IgD-negative memory B cell (primary cell): ENCODE measurements around the gene PHACTR1. TPM values are rescaled to one million over a fixed set of nuclear protein-coding genes. Genes with fewer than 3 reads are reported as not detected.
"Not testable (repeated sequence)": the region's sequence is repeated elsewhere in the genome, so short reads cannot be mapped to it uniquely, and the experiment has no call there.

Experiments
- H3K27ac Mint-ChIP-seq, 3 donors: one replicate each; pipeline ENCODE4 v1.8.0; 2020 to 2022; ENCODE audit warnings: mild to moderate bottlenecking in 3 of 3, mixed read lengths in 3 of 3, moderate library complexity in 1 of 3
- H3K27me3 Mint-ChIP-seq: one replicate; pipeline ENCODE4 v1.8.0; 2021; ENCODE audit warnings: mixed read lengths
- H3K36me3 Mint-ChIP-seq: one replicate; pipeline ENCODE4 v1.8.0; 2020; ENCODE audit warnings: mild to moderate bottlenecking, mixed read lengths
- H3K4me1 Mint-ChIP-seq, 3 donors: one replicate each; pipeline ENCODE4 v1.8.0; 2020 to 2022; ENCODE audit warnings: mixed read lengths in 3 of 3, mild to moderate bottlenecking in 1 of 3
- H3K4me3 Mint-ChIP-seq, 4 donors: one replicate each; pipeline ENCODE4 v1.8.0; 2020 to 2022; ENCODE audit warnings: mild to moderate bottlenecking in 4 of 4, mixed read lengths in 4 of 4, moderate library complexity in 3 of 4
- H3K9me3 Mint-ChIP-seq, 3 donors: one replicate each; pipeline ENCODE4 v1.8.0; 2020 to 2021; ENCODE audit warnings: mixed read lengths in 3 of 3, mild to moderate bottlenecking in 1 of 3
- polyA plus RNA-seq: library from polyadenylated mRNA; unstranded; fragments of 300-500 nt; fragmentation: Illumina TruSeq; gene quantifications from one replicate; pipeline ENCODE4 v1.2.3, GENCODE V29; 2021

The PHACTR1 gene
- polyA plus RNA-seq, 1 donor from 2014 or later: 12.8 TPM

GRCh38 chr6:12725263-12725662, 8.7 kb downstream of the PHACTR1 start:
- H3K4me3 Mint-ChIP-seq: no peak overlapping the region
- peaks cover 0 to 1% (median 0%) of the 10 kb centered on the region in 3 donors for H3K9me3 Mint-ChIP-seq
- H3K27ac Mint-ChIP-seq: no peak overlapping the region
- no peaks in the 10 kb centered on the region for H3K4me1 Mint-ChIP-seq
- no peaks in the 10 kb centered on the region for H3K27me3 Mint-ChIP-seq
- no peaks in the 10 kb centered on the region for H3K36me3 Mint-ChIP-seq

- Mint-ChIP-seq H3K4me3 (no peak overlapping the region), H3K4me1 (no peaks in the 10 kb centered on the region), H3K27me3 (peaks cover 2% of the 10 kb centered on the region), H3K36me3 (no peaks in the 10 kb centered on the region), H3K27ac (no peak overlapping the region), H3K9me3 (peaks cover 0 to under 1% (median 0%) of the 10 kb centered on the region in 3 donors)
These were observed 12.9 kb downstream of the PHACTR1 start for GRCh38 chr6:12729467-12729866.

- not testable (repeated sequence) for H3K9me3 Mint-ChIP-seq, H3K27me3 Mint-ChIP-seq, H3K36me3 Mint-ChIP-seq, H3K27ac Mint-ChIP-seq, H3K4me1 Mint-ChIP-seq, H3K4me3 Mint-ChIP-seq
These were observed 14.2 kb downstream of the PHACTR1 start for GRCh38 chr6:12730809-12731208.

GRCh38 chr6:12733876-12734275, 17.3 kb downstream of the PHACTR1 start:
- no peak overlapping the region for H3K4me3 Mint-ChIP-seq
- no peaks in the 10 kb centered on the region for H3K4me1 Mint-ChIP-seq
- peaks cover 6 to 7% (median 6%) of the 10 kb centered on the region in 3 donors for H3K9me3 Mint-ChIP-seq
- no peak overlapping the region for H3K27ac Mint-ChIP-seq
- no peaks in the 10 kb centered on the region for H3K36me3 Mint-ChIP-seq
- peaks cover 2% of the 10 kb centered on the region for H3K27me3 Mint-ChIP-seq

GRCh38 chr6:12735786-12736185, 19.2 kb downstream of the PHACTR1 start:
- H3K27ac Mint-ChIP-seq: no peak overlapping the region
- H3K4me3 Mint-ChIP-seq: no peak overlapping the region
- H3K27me3 Mint-ChIP-seq: peaks cover 2% of the 10 kb centered on the region
- no peaks in the 10 kb centered on the region for H3K4me1 Mint-ChIP-seq
- no peaks in the 10 kb centered on the region for H3K36me3 Mint-ChIP-seq
- peaks cover 6 to 7% (median 6%) of the 10 kb centered on the region in 3 donors for H3K9me3 Mint-ChIP-seq

- peaks cover 4 to 20% (median 14%) of the 10 kb centered on the region in 3 donors for H3K9me3 Mint-ChIP-seq
- peaks cover 38% of the 10 kb centered on the region for H3K27me3 Mint-ChIP-seq
- H3K36me3 Mint-ChIP-seq: peaks cover 4% of the 10 kb centered on the region
- H3K27ac Mint-ChIP-seq: no peak overlapping the region
- H3K4me1 Mint-ChIP-seq: no peaks in the 10 kb centered on the region
- no peak overlapping the region for H3K4me3 Mint-ChIP-seq
These were observed 31.8 kb downstream of the PHACTR1 start for GRCh38 chr6:12748411-12748810.

GRCh38 chr6:12748815-12749521, 32.4 kb downstream of the PHACTR1 start:
- peaks cover 38% of the 10 kb centered on the region for H3K27me3 Mint-ChIP-seq
- H3K4me1 Mint-ChIP-seq: no peaks in the 10 kb centered on the region
- peaks cover 4 to 20% (median 14%) of the 10 kb centered on the region in 3 donors for H3K9me3 Mint-ChIP-seq
- peaks cover 4% of the 10 kb centered on the region for H3K36me3 Mint-ChIP-seq
- no peak overlapping the region for H3K27ac Mint-ChIP-seq
- H3K4me3 Mint-ChIP-seq: no peak overlapping the region

GRCh38 chr6:12749531-12750379, 33.2 kb downstream of the PHACTR1 start:
- no peaks in the 10 kb centered on the region for H3K4me1 Mint-ChIP-seq
- H3K9me3 Mint-ChIP-seq: peaks cover 6 to 22% (median 14%) of the 10 kb centered on the region in 3 donors
- H3K27me3 Mint-ChIP-seq: peaks cover 38% of the 10 kb centered on the region
- H3K4me3 Mint-ChIP-seq: peak overlapping the region in 2 of 4 donors; percentile 29 to 56
- no peak overlapping the region for H3K27ac Mint-ChIP-seq
- peaks cover 3% of the 10 kb centered on the region for H3K36me3 Mint-ChIP-seq

- Mint-ChIP-seq H3K4me3 (peak overlapping the region in 2 of 4 donors; percentile 29 to 56), H3K9me3 (peaks cover 5 to 17% (median 10%) of the 10 kb centered on the region in 3 donors), H3K27me3 (peaks cover 38% of the 10 kb centered on the region), H3K36me3 (no peaks in the 10 kb centered on the region), H3K27ac (no peak overlapping the region), H3K4me1 (no peaks in the 10 kb centered on the region)
These were observed 33.8 kb downstream of the PHACTR1 start for GRCh38 chr6:12750416-12750815.

- no peak overlapping the region for H3K4me3 Mint-ChIP-seq
- H3K4me1 Mint-ChIP-seq: no peaks in the 10 kb centered on the region
- H3K27ac Mint-ChIP-seq: peak overlapping the region in 1 of 3 donors; percentile 59
- H3K9me3 Mint-ChIP-seq: peaks cover 3 to 13% (median 6%) of the 10 kb centered on the region in 3 donors
- no peaks in the 10 kb centered on the region for H3K36me3 Mint-ChIP-seq
- H3K27me3 Mint-ChIP-seq: peaks cover 32% of the 10 kb centered on the region
These were observed 35.2 kb downstream of the PHACTR1 start for GRCh38 chr6:12751694-12752325.

- Mint-ChIP-seq H3K27ac (no peak overlapping the region), H3K27me3 (peaks cover 24% of the 10 kb centered on the region), H3K36me3 (no peaks in the 10 kb centered on the region)
These were observed 36.5 kb downstream of the PHACTR1 start for GRCh38 chr6:12753036-12753435.

GRCh38 chr6:12760226-12760625, 43.7 kb downstream of the PHACTR1 start:
- Mint-ChIP-seq H3K27ac (no peak overlapping the region), H3K4me1 (no peaks in the 10 kb centered on the region), H3K4me3 (no peak overlapping the region), H3K27me3 (peaks cover 3% of the 10 kb centered on the region), H3K9me3 (peaks cover 0 to 6% (median 2%) of the 10 kb centered on the region in 3 donors), H3K36me3 (no peaks in the 10 kb centered on the region)

More at GRCh38 chr6:12753036-12753435, 36.5 kb downstream of the PHACTR1 start:
- Mint-ChIP-seq H3K4me1 (no peaks in the 10 kb centered on the region), H3K9me3 (peaks cover 5 to 15% (median 6%) of the 10 kb centered on the region in 3 donors), H3K4me3 (no peak overlapping the region)

GRCh38 chr6:12760911-12761310, 44.3 kb downstream of the PHACTR1 start:
- Mint-ChIP-seq H3K36me3 (no peaks in the 10 kb centered on the region), H3K9me3 (peaks cover 0 to 6% (median 2%) of the 10 kb centered on the region in 3 donors), H3K4me3 (no peak overlapping the region), H3K4me1 (no peaks in the 10 kb centered on the region), H3K27me3 (peaks cover 3% of the 10 kb centered on the region), H3K27ac (peak overlapping the region in 1 of 3 donors; percentile 18)

- no peak overlapping the region for H3K27ac Mint-ChIP-seq
- H3K36me3 Mint-ChIP-seq: no peaks in the 10 kb centered on the region
- H3K4me3 Mint-ChIP-seq: no peak overlapping the region
- peaks cover 0 to 6% (median 2%) of the 10 kb centered on the region in 3 donors for H3K9me3 Mint-ChIP-seq
- peaks cover 3% of the 10 kb centered on the region for H3K27me3 Mint-ChIP-seq
- no peaks in the 10 kb centered on the region for H3K4me1 Mint-ChIP-seq
These were observed 45.0 kb downstream of the PHACTR1 start for GRCh38 chr6:12761376-12762115.
